Activated T-cell treated with anti-CD3 and anti-CD28 coated beads for 1 hour (primary cell): Measurements from ENCODE around the gene LGALS4.
"Not testable (repeated sequence)": the region's sequence is repeated elsewhere in the genome, so short reads cannot be mapped to it uniquely, and the experiment has no call there.

Experiments used
- DNase-seq: peaks from one replicate; pipeline ENCODE4 v3.0.0-alpha.2; 2020; ENCODE audit warnings: low read depth

Gene LGALS4

DNA sequence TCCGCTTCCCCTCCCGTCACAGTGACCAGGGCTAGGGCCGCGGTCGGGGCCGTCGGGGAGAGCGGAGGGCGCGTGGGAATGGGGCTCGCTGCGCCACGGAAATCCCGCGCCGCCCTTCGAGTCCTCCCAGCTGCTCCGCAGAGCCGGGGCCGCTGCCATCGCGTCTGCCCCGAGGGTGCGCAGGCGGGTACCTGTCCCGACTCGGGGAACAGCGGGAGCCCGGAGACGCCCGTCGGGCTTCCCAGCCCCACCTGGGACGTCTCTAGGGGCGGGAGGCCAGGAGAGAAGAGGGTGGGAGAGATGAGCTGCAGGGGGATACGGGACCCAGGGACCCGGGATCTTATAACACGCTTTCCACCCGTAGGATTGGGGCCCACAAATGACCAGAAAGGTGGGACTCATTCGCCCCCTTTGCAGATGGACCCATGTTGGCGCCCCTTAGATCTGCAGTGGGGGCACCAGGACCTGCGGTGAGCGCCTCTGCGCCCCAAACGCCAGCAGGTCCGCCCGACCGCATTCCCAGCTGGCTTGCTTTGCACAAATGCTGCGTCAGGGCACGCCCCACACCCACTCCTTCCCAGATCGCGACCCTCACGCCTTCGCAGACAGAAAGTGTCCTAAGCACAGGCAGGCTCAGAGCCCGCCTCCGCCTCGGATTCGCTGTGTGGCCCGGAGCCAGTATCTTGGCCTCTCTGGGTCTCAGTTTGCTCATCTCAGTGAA, 42.4 kb downstream of the LGALS4 start:
- DNase-seq, result not testable (repeated sequence)

DNA sequence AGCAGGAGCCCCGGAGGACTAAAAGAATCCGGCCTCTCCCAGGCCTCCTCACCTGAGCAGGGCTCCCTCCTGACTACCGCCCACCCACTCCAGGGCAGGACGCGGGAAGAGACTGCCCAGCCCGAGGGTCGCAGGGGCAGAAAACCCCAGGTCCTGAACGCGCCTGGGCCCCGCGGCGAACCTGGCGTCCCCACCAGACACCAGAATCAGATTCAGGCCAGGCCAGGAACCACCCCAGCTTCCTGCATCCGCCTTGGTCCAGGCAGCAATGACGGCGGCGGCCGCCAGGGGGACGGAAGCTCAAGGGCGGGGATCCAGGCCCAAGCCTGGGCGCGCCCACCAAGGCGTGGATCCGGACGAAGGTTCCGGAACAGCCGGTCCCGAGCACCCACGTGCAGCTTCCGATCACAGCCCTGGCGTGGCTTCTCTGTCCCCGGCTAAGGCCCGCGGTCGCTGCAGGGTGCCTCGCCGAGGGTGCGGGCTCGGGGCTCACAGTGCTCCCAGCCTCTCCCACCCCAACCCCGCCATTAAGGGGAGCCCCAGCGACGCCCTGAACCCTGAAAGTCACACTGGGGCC, 43.0 kb downstream of the LGALS4 start:
- DNase-seq, result peak; percentile 87

DNA sequence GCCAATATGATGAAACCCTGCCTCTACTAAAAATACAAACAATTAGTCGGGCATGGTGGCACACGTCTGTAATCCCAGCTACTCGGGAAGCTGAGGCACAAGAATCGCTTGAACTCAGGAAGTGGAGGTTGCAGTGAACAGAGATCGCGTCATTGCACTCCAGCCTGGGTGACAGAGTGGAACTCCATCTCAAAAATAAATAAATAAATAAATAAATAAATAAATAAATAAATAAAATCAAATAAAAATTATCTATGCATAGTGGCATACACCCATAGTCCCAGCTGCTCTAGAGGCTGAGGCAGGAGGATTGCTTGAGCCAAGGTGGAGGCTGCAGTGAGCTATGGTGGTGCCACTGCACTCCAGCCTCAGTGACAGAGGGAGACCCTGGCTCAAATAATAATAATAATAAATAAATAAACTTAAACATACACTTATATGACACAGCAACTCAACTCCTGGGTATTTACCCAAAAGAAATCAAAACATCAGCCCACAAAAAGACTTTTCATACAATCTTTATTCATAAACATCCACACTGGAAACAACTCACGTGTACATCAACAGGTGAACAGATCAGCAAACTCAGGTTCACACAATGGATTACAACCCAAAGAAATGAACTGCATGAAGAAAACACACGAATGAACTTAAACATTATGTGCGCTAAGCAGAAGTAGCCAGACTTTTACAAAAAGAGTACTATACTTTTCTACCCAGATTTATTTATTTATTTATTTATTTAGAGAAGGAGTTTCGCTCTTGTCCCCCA, 46.3 kb downstream of the LGALS4 start:
- DNase-seq, result no peak

DNA sequence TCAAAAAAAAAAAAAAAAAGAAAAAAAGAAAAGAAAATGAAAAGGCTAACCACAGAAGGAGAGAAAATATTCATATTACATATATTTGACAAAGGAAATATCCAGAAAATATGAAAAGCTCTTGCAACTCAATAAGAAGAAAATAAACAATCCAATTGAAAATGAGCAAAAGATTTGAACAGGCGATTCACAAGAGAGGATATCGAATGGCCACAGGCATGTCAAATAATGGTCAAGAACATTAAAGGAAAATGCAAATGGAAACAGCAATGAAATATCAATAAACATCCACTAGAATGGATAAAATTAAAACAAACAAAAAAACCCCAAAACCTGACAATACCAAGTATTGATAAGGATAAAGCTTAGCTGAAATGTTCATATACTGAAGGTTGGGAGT, 47.5 kb downstream of the LGALS4 start:
- DNase-seq, result no peak

DNA sequence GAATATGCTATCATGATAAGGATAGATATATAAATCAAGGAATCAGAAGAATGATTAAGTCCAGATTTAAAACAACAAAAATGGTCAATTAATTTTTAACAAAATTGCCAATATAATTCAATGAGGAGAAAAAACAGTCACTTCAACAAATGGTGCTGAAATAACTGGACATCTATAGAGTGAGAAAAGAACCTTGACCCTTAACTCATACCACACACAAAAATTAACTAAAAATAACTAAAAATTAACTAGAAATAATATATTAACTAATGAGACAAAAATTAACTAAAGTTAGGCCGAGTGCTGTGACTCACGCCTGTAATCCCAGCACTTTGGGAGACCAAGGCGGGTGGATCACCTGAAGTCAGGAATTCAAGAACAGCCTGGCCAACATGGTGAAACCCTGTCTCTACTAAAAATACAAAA, 48.9 kb downstream of the LGALS4 start:
- no peak for DNase-seq

DNA sequence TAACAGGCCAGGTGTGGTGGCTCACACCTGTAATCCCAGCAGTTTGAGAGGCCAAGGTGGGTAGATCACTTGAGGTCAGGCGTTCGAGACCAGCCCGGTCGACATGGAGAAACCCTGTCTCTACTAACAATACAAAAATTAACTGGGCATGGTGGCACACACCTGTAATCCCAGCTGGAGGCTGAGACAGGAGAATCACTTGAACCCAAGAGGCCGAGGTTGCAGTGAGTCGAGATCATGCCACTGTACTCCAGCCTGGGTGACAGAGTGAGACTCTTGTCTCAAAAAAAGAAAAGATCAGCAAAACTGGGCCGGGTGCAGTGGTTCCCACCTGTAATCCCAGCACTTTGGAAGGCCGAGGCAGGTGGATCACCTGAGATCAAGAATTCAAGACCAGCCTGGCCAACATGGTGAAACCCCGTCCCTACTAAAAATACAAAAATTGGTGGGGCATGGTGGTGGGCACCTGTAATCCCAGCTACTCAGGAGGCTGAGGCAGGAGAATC, 50.8 kb downstream of the LGALS4 start:
- not testable (repeated sequence) for DNase-seq

DNA sequence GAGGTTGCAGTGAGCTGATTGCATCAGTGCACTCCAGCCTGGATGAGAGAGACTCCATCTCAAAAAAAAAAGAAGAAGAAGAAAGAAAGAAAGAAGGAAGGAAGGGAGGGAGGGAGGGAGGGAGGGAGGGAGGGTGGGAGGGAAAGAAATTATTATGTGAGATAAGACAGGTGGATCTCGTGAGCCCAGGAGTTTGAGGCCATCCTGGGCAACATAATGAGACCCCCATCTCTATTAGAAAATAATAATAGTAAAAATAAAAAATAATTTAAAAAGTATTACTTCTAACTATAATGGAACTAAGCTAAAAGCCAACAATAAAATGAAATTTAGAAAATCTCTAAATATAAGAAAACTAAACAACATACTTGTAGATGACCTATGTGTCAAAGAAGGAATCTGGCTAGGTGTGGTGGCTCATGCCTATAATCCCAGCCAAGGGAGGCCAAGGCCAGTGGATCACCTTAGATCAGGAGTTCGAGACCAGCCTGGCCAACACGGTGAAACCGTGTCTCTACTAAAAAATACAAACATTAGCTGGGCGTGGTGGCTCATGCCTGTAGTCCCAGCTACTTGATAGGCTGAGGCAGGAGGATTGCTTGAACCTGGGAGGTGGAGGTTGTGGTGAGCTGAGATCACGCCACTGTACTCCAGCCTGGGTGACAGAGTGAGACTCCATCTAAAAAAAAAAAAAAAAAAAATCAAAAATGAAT, 51.8 kb downstream of the LGALS4 start:
- DNase-seq, result not testable (repeated sequence)

DNA sequence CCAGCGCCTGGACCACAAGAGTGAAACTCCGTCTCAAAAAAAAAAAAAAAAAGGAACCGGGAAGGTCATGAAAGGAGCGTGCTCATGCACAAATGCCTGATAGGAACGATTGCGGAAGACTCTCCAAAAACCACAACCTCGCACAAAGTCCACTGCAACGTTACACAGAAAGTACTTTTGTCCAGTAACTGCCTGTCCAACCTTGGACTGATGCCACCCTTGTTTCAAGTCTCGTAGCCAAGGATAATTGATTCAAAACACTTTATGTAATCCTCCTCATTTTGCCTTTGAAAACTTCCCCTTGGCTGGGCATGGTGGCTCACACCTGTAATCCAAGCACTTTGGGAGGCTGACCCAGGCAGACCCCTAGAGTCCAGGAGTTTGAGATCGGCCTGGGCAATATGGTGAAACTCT, 53.1 kb downstream of the LGALS4 start:
- DNase-seq, result no peak

DNA sequence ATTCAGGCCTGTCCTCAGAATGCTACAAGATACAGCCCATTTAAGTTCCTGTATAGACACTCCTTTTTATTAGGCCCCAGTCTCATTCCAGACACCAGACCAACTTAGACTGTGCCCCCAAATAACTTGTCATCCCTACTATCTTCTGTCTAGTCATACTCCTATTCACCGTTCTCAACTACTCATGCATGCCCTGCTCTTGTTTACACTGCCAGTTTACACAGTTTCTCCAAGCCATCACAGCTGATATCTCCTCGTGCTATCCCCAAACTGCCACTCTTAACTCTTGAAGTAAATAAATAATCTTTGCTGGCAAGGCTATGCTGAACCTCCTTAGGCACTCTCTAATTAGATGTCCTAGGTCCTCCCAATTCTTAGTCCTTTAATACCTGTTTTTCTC, 58.5 kb downstream of the LGALS4 start:
- DNase-seq, result not testable (repeated sequence)

DNA sequence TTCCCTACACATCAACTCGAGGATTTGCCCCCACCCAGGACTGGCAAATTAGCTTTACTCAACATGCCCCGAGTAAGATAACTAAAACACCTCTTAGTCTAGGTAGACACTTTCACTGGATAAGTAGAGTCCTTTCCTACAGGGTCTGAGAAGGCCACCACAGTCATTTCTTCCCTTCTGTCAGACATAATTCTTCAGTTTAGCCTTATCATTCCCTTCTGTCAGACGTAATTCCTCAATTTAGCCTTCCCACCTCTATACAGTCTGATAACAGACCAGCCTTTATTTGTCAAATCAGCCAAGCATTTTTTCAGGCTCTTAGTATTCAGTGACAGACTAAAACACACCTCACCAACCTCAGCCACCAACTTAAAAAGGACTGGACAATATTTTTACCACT, 59.0 kb downstream of the LGALS4 start:
- not testable (repeated sequence) for DNase-seq
